Choroid plexus epithelial cell (primary cell): ENCODE results near the gene DNAJC10.
"Not testable (repeated sequence)": the region's sequence is repeated elsewhere in the genome, so short reads cannot be mapped to it uniquely, and the experiment has no call there.

ENCODE experiments used
- DNase-seq: peaks from one replicate; pipeline ENCODE4 v3.0.0-alpha.2; 2010; ENCODE audit warnings: low read depth
- H3K4me3 ChIP-seq: 2 replicates; pipeline ENCODE4 v1.5.1; 2011; ENCODE audit warnings: low read depth, mild to moderate bottlenecking, control low read depth, low read length, moderate library complexity
- TF ChIP-seq, protein P1 (sequence below): conservative IDR thresholded peaks from 2 replicates; pipeline ENCODE4 v1.5.1; 2011; ENCODE audit warnings: low read depth, mild to moderate bottlenecking, control low read depth, inconsistent platforms, low read length, moderate library complexity

Gene DNAJC10

DNA sequence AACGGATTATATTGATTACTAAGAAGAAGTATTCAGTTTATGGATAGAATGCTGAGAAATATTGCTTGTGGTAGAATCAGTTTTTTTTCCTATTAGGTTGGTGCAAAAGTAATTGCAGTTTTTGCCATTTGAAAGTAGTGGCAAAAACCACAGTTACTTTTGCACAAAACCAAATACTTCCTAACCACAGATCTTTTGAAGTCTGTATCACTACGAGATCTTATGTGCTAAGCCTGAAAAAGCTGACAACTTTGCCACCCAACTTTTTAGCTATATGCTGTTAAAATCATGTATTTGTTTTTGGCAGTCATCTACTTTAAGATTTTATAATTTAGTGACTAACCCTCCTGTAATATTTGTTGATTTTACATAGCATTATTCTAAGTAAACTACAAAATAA, 24.6 kb downstream of the DNAJC10 start:
- no peak overlapping the region for H3K4me3 ChIP-seq
- no peak for DNase-seq
- TF ChIP-seq, protein P1, sequence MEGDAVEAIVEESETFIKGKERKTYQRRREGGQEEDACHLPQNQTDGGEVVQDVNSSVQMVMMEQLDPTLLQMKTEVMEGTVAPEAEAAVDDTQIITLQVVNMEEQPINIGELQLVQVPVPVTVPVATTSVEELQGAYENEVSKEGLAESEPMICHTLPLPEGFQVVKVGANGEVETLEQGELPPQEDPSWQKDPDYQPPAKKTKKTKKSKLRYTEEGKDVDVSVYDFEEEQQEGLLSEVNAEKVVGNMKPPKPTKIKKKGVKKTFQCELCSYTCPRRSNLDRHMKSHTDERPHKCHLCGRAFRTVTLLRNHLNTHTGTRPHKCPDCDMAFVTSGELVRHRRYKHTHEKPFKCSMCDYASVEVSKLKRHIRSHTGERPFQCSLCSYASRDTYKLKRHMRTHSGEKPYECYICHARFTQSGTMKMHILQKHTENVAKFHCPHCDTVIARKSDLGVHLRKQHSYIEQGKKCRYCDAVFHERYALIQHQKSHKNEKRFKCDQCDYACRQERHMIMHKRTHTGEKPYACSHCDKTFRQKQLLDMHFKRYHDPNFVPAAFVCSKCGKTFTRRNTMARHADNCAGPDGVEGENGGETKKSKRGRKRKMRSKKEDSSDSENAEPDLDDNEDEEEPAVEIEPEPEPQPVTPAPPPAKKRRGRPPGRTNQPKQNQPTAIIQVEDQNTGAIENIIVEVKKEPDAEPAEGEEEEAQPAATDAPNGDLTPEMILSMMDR = no peak

GRCh38 chr2:182741620-182742019, 25.6 kb downstream of the DNAJC10 start:
- DNase-seq = no peak
- H3K4me3 ChIP-seq = no peak overlapping the region
- TF ChIP-seq, protein P1 = no peak

DNA sequence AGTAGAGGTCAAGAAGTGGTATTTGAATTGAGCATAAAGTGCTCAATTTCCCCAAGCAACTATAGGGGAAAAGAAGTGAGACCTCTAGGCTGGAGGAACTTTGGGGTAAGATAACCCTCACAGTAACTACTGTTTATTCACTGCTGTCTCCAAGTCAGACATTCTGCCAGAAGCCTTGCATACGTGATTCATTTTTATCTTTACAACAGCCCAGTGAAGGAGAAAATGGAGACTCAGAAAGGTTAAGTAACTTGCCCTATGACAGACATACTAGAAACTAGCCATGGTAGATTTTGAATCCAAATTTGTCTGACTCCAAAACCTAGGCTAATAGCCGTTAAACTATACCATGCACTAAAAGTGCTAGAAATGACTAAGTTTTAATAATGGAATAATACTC, 28.4 kb downstream of the DNAJC10 start:
- peak; percentile 62 for DNase-seq
- no peak overlapping the region for H3K4me3 ChIP-seq
- TF ChIP-seq, protein P1 = no peak

DNA sequence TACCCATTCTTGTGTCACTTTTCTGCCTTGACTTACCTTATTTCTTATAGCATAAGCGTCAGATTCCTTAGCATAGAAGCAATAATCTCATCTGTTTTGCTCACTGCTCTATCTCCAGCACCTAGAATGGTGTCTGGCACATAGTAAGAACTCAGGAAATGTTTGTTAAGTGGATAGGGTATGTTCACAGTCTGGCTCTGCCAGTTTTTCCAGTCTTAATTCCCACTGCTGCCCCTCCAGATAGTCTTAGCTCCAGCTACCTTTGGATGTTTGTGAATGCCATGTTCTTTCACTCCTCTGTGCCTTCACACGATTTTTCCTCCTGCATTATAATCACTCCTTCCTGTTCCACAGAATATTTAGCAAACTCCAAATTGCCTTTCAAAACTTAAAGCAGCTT, 29.0 kb downstream of the DNAJC10 start:
- no peak for DNase-seq
- TF ChIP-seq, protein P1 = no peak
- H3K4me3 ChIP-seq = no peak overlapping the region

GRCh38 chr2:182745894-182746293, 29.8 kb downstream of the DNAJC10 start:
- H3K4me3 ChIP-seq, DNase-seq: not testable (repeated sequence)

GRCh38 chr2:182754231-182754630, 38.2 kb downstream of the DNAJC10 start:
- H3K4me3 ChIP-seq = no peak overlapping the region
- no peak for DNase-seq
- TF ChIP-seq, protein P1 = no peak

DNA sequence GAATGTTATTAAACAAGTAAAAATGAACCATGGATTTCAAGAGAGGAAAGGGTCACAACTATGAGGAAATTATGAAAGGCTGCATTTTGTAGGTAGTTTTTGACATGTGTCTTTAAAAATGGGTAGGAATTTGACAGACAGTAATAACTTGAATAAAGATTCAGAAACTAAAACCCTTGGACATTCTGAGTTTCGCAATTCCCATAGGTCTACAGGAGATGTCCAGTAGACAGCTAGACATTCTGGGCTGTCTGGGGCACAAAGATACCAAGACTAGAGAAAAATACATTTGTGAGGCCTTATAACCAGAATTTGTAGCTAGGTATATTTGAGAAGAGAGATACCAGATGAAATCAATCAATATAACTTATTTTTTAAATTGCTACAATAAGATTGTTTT, 42.3 kb downstream of the DNAJC10 start:
- TF ChIP-seq, protein P1 = no peak
- peak; percentile 5 for DNase-seq
- H3K4me3 ChIP-seq = no peak overlapping the region

DNA sequence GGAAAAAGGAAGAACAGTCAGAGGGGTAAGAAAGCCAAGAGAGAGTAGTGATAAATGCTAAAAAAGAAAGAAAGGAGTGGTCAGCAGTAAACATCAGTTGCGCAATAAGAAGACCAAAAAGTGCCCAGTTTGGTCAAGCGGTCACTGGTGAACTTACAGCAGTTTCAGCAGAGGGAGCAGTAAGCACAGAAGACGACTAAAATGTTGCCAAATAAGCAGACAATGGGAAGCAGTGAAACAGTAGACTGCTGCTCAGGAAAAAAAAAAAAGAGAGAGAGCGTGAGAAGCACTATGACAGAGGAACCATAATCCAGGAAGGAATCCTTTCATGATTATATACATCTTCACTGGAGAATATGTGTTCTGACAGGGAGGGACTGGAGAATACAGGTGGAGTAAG, 45.8 kb downstream of the DNAJC10 start:
- peak; percentile 76 for DNase-seq
- H3K4me3 ChIP-seq = no peak overlapping the region
- TF ChIP-seq, protein P1 = peak; percentile 48
